ENCODE measurements around the gene VMP1. TPM values are rescaled to one million over a fixed set of nuclear protein-coding genes. Genes with fewer than 3 reads are reported as not detected.

VMP1 gene
- total RNA-seq, 1 experiment from 2014 or later = 83.1 TPM

GRCh38 chr17:59848385-59848668 lies 140.9 kb downstream of the VMP1 start:
- Histone ChIP-seq H3K9me3 (ENCODE audit: control insufficient read depth, low read depth, low read length) (no peaks in the 10 kb centered on the region), H3K27ac (ENCODE audit: insufficient read length, low read depth, low read length) (no peak overlapping the region)

More at GRCh38 chr17:59848385-59848668, 140.9 kb downstream of the VMP1 start:
- Histone ChIP-seq H2BK15ac (ENCODE audit: low read depth, low read length) (no peak overlapping the region), H2BK5ac (ENCODE audit: insufficient read length, low read length) (no peak overlapping the region), H3K4me2 (ENCODE audit: insufficient read depth, insufficient read length, low read length) (no peak overlapping the region), H3K23ac (ENCODE audit: insufficient read length, low read depth, low read length) (no peak overlapping the region), H3K4me1 (ENCODE audit: insufficient read depth, low read length) (peaks cover 7% of the 10 kb centered on the region), H3T11ph (ENCODE audit: low read length) (no peak overlapping the region), H3K79me1 (ENCODE audit: insufficient read depth, low read depth, low read length, poor library complexity, severe bottlenecking) (no peaks in the 10 kb centered on the region), H2BK12ac (ENCODE audit: insufficient read length, low read depth, low read length) (no peak overlapping the region), H3K4ac (ENCODE audit: low read depth, low read length) (no peak overlapping the region), H3K18ac (ENCODE audit: insufficient read length, low read depth, low read length) (no peak overlapping the region), H4K91ac (ENCODE audit: insufficient read length, low read depth, low read length) (no peak overlapping the region), H3K23me2 (ENCODE audit: insufficient read length, low read depth, low read length, poor library complexity, severe bottlenecking) (no peaks in the 10 kb centered on the region), H3K9ac (ENCODE audit: extremely low read depth, insufficient read length, low read length) (no peak overlapping the region), H3K14ac (ENCODE audit: insufficient read depth, low read length) (no peak overlapping the region), H4K5ac (ENCODE audit: insufficient read length, low read depth, low read length) (no peak overlapping the region), H3K27me3 (ENCODE audit: insufficient read depth, low read length) (no peaks in the 10 kb centered on the region), H2AK5ac (ENCODE audit: insufficient read length, low read length) (no peak overlapping the region), H4K8ac (replicated peaks; ENCODE audit: insufficient read length, low read depth, low read length) (no peak overlapping the region), H4K20me1 (ENCODE audit: control insufficient read depth, insufficient read depth, insufficient read length) (no peaks in the 10 kb centered on the region), H2BK20ac (ENCODE audit: low read depth, low read length, poor library complexity, severe bottlenecking) (no peak overlapping the region), H2AFZ (ENCODE audit: low read length) (no peak overlapping the region), H2BK120ac (ENCODE audit: low read depth, low read length, poor library complexity, severe bottlenecking) (no peak overlapping the region), H3K56ac (ENCODE audit: insufficient read length, low read depth, low read length) (no peak overlapping the region), H3K79me2 (ENCODE audit: insufficient read depth, low read length) (no peaks in the 10 kb centered on the region)
- H3K9me3 Mint-ChIP-seq = no peaks in the 10 kb centered on the region
- no peaks in the 10 kb centered on the region for H3K27me3 Mint-ChIP-seq (ENCODE audit: low read depth)
- no peak for DNase-seq
- no peak overlapping the region for H3K4me3 Mint-ChIP-seq
- no peak for TF ChIP-seq CTCF (conservative IDR thresholded peaks at IDR 0.05)
- peaks cover 37 to 51% of the 10 kb centered on the region in 2 experiments for H3K4me1 Mint-ChIP-seq
- peaks cover 0 to 3% (median 0%) of the 10 kb centered on the region in 3 experiments; a peak in 2 of 7 replicates for H3K36me3 Mint-ChIP-seq (ENCODE audit: insufficient read depth in 1 of 3, low read depth in 3 of 3)
- no CpG with 5 or more reads among the region's 6 CpGs for WGBS (ENCODE audit: extremely low coverage, insufficient read length, low lambda C conversion rate)
- no peak overlapping the region; a peak in 1 of 7 replicates for H3K27ac Mint-ChIP-seq

All from H9 (cell line).